GM12872 (cell line): ENCODE data around the gene ATAD3C.

Experiments
- CTCF ChIP-seq: IDR thresholded peaks from 3 replicates; pipeline ENCODE4 v1.5.1; 2011; ENCODE audit warnings: low read depth, mild to moderate bottlenecking, low read length, moderate library complexity; ENCODE audit not compliant: insufficient read depth

ATAD3C gene

DNA sequence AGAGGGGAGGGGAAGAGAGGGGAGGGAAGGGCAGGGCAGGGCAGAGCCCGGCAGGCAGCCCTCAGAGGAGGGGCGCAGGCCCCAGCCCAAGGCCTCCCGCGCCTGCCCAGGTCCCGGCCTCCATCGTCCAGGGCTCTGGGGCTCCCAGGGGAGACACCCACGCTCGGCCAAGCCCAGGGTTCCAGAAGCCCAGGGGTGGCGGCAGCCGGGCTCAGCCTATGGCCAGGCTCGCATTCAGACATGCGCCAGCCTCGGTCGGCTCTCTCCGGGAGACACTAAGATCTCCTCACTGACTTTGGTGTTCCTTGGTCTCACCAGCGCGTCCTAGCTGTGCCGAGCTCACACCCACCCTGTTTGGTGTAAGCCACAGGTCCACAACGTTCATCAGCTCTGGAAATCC, 21.3 kb upstream of the ATAD3C start:
- no peak for TF ChIP-seq CTCF

DNA sequence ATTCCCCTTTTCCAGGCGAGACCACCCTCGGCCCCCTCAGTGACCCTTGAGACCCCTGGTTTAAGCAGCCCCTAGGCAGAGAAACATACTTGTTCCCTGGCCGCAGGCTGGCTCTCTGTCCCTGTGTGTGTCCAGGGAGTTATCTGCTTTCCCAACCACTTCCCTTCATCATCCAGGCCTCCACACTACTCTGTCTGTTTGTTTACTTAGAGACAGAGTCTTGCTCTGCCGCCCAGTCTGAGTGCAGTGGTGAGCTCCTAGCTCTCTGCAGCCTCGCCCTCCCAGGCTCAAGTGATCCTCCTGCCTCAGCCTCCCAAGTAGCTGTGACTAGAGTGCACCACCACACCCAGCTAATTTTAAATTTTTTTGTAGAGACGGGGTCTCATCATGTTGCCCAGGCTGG, 19.8 kb upstream of the ATAD3C start:
- TF ChIP-seq CTCF = no peak

DNA sequence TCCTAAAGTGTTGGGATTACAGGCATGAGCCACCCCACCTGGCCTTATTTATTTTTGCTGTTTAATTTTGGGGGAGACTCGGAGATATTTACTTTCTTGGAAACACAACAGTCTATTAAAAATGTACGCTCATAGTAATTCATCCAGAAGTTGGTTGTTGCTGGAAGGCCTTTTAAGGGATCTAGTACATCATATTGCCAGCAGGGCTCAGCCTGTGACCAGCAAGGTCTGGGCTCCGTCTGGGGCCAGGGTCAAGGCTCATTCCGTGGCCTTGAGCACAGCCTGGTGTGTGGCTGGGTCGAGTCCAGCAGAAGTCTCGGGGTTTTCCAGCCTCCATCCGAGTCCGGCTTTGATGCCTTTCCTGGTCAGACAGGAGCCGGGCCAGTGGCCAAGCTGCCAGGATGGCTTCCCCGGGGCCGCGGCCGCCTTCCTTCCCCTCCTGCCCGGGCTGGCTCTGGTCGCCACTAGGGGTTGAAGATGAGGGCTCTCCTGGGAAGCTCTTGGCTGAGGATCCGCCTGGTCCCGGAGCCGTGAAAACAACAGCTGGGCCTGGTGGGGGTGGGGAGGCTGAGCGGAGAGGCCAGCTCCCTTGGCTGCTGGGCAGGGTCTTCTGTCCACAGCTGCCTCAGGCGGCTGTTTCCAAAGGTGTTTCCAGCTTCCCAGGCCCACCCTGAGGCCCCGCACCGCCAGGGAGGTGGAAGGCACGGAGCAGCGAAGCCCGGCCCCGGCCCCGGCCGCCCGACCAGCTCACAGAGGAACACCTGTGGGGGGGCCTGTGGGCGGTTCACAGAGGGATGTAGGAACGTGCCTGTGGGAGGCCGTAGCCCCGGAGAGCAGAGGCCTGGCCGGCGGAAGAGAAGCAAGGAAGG, 19.1 kb upstream of the ATAD3C start:
- no peak for TF ChIP-seq CTCF

DNA sequence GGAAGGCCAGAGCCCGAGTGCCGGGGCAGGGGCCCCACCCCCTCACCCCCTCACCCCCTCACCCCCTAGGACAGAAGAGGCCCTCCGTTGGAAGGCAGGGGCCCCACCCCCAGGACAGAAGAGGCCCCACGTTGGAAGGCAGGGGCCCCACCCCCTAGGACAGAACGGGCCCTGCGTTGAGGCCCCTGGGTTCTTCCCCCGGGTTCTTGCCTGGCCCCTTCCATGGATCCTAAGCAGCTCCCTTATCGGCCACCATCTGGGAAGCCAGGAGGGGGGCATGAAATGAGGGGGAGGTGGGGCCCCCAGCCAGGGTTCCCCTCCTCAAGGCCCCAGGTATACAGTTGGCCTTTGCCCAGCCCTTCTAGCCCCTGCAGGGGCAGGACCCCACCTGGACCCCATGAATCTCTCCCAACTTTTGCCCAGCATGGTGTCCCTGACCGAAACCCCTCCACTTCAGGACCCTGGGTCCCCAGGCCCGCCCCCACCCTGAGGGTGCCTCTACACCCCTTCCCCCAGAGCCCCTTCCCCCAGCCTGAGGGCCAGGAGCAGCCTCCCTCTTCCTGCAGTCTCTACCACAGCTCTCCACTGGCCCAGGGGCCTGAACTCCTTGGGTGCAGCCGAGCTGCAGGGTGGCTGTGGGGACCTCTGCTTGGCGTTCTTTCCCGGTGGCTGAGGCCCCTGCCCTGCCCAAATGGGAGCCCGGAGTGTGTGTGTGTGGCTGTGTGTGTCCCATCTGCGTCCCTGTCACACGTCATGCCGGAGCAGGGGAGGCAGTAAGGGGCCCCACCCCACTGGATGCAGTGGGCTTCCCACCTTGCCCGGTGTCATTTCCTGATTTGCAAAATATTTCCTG, 18.3 kb upstream of the ATAD3C start:
- no peak for TF ChIP-seq CTCF

GRCh38 chr1:1431845-1432273, 17.6 kb upstream of the ATAD3C start:
- TF ChIP-seq CTCF = no peak

DNA sequence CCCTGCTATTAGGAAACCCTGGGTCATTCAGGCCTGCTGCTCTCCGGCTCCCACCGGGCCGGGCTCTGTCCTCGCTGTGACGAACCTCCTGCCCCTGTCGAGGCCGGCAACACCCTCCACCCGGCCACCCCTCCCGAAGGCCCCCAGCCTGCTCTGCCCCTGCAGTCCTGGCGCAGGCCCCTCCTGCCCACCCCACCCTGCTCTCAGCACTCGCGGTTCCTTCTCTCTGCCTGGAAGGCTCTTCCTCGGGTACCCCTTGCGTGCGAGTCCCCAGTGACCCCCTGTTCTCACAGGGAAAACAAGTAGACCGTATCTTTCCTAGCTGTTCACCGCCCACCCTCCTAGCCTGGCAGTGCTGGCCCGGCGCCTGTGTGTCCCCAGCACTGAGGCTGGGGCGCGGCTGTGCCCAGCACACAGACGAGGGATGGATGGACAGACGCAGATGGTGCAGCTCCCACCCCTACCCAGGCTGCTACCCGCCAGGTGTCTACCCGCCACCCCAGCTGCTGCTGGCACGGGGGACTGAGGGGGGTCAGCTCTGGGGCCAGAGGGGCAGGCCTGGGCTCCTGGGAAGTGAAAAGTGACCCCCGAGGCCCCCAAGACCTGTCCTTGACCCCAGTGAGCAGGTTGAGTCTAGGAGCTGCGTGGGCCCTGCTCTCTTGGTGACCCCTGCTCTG, 17.1 kb upstream of the ATAD3C start:
- TF ChIP-seq CTCF = no peak

DNA sequence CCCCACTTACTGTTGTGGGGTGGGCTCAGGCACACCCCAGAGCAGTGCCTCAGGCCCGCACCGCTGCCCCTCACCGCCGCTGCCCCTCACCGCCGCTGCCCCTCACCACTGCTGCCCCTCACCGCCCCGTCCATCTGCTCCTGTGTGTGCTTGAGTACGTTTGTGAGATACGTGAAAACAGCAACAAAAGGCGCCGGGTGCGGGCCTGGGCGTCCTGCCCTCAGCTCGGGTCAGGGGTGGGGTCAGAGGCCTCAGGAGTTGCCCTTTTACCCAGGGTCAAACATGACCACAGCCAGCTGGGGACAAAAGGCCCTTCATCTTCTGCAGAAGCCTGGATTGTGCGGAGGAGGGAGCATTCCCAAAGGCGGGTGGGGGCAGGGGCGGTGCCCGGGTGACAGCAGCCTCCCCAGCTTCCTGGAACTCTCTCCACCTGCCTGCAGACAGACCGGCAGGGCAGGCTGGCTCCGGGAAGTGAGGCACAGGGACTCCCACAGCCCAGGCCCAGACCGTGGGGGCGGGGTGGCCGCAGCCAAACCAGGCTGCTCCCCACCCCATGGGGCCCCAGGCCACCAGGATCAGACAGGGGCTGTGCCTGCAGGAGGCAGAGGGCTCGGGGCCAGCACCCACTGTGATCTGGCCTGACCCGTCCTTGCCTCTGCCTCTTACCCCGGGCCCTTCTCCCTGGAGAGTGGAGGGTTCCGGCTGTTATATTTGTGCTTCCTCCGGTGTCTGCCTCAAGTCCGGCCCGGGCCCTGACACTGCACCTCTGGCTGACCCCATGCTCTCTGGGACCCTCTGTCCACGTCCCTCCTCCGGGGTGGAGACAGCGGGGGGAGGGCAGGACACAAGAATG, 16.3 kb upstream of the ATAD3C start:
- no peak for TF ChIP-seq CTCF
